Glutamatergic neuron (in vitro differentiated cells): ENCODE data around the gene P2RY11. TPM values are rescaled to one million over a fixed set of nuclear protein-coding genes. Genes with fewer than 3 reads are reported as not detected.

ENCODE experiments used
- DNase-seq: peaks from one replicate; pipeline ENCODE4 v3.0.0; 2022
- H3K27ac Mint-ChIP-seq: one replicate; pipeline ENCODE4 v1.8.0; 2020; ENCODE audit warnings: mild to moderate bottlenecking, mixed read lengths, inconsistent platforms; ENCODE audit not compliant: unreplicated experiment
- H3K27me3 Mint-ChIP-seq: one replicate; pipeline ENCODE4 v1.8.0; 2020; ENCODE audit warnings: mild to moderate bottlenecking, moderate library complexity, mixed read lengths, inconsistent platforms; ENCODE audit not compliant: unreplicated experiment
- H3K36me3 Mint-ChIP-seq: one replicate; pipeline ENCODE4 v1.8.0; 2020; ENCODE audit warnings: mild to moderate bottlenecking, mixed read lengths, inconsistent platforms; ENCODE audit not compliant: unreplicated experiment
- H3K4me1 Mint-ChIP-seq: one replicate; pipeline ENCODE4 v1.8.0; 2020; ENCODE audit warnings: mild to moderate bottlenecking, low read depth, mixed read lengths, inconsistent platforms; ENCODE audit not compliant: unreplicated experiment
- H3K4me3 Mint-ChIP-seq: one replicate; pipeline ENCODE4 v1.8.0; 2020; ENCODE audit warnings: mild to moderate bottlenecking, mixed read lengths, inconsistent platforms; ENCODE audit not compliant: unreplicated experiment
- H3K9me3 Mint-ChIP-seq: one replicate; pipeline ENCODE4 v1.8.0; 2020; ENCODE audit warnings: mild to moderate bottlenecking, moderate library complexity, mixed read lengths, inconsistent platforms; ENCODE audit not compliant: unreplicated experiment
- CTCF ChIP-seq: fragments of 200-600 bp; sonication (generic); IDR thresholded peaks from one replicate; pipeline ENCODE4 v1.5.0; 2021; ENCODE audit not compliant: partially characterized antibody, unreplicated experiment
- total RNA-seq: library from RNA; stranded (reverse); fragmentation: NEBNext Ultra II Directional; extraction: Animal tissue kit (Norgen Biotek cat#: 25700); gene quantifications from one replicate; pipeline ENCODE4 v1.2.1, GENCODE V29; 2021; ENCODE audit not compliant: unreplicated experiment

P2RY11 gene
- total RNA-seq, 1 donor from 2014 or later: 21.6 TPM

GRCh38 chr19:10134040-10134439 is 22.5 kb downstream of the P2RY11 start:
- no peak overlapping the region for H3K27ac Mint-ChIP-seq
- H3K4me1 Mint-ChIP-seq: peaks cover 2% of the 10 kb centered on the region
- H3K27me3 Mint-ChIP-seq: peaks cover 7% of the 10 kb centered on the region
- DNase-seq: no peak
- H3K9me3 Mint-ChIP-seq: peaks cover 4% of the 10 kb centered on the region
- no peak overlapping the region for H3K4me3 Mint-ChIP-seq
- H3K36me3 Mint-ChIP-seq: peaks cover 6% of the 10 kb centered on the region
- TF ChIP-seq CTCF: no peak

- Mint-ChIP-seq H3K4me3 (no peak overlapping the region), H3K27ac (no peak overlapping the region), H3K9me3 (peaks cover 4% of the 10 kb centered on the region), H3K4me1 (peaks cover 3% of the 10 kb centered on the region), H3K27me3 (peaks cover 10% of the 10 kb centered on the region), H3K36me3 (peaks cover 6% of the 10 kb centered on the region)
- DNase-seq: no peak
- TF ChIP-seq CTCF: no peak
These were observed 24.2 kb downstream of the P2RY11 start for GRCh38 chr19:10135551-10136334.

GRCh38 chr19:10136936-10137335 is 25.4 kb downstream of the P2RY11 start:
- Mint-ChIP-seq H3K36me3 (peaks cover 6% of the 10 kb centered on the region), H3K4me3 (no peak overlapping the region), H3K27ac (no peak overlapping the region), H3K4me1 (peaks cover 3% of the 10 kb centered on the region), H3K27me3 (peaks cover 11% of the 10 kb centered on the region), H3K9me3 (peaks cover 4% of the 10 kb centered on the region)
- DNase-seq: no peak
- TF ChIP-seq CTCF: no peak

DNA sequence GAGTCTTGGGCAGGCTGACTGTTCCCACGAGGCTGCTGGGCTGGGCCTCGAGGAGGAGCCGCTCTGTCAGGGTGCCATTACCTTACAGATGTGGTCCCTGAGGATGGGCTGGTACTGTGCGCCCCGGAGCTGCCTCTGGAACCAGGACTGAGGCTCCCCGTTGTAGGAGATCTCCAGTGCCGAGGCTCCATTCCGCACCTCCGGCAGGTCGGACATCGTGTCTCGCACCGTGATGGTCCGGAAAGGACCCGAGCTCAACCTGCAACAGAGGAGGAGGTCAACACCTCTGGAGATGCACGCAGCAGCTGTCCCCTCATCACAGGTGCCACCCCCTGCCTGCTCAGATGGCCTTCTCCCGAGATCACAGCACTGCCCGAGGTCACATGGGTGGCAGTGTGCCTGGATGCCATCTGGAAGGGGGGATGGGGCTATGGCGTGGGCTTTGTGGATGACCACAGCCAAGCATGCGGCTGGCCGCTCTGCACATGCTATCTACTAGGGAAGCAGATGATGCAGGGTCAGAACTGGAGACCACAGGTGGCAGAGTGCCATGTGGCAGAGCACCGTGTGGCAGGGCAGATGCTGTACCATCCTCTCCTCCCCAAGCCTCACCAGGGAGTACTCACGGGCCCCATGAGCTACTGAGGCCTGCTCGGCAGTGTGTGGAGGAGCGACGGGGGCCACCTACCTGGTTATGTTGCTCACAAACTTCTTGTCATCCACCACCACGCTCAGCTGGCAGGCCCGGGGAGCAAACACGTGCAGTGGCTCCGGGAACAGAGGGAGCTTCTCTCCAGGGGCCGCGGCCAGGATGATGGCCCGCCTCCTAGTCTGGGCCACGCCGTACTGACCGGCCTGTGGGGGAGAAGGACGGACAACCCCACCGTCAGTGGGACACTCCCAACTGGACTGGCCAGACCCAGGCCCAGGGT is 26.5 kb downstream of the P2RY11 start:
- TF ChIP-seq CTCF: no peak
- H3K4me3 Mint-ChIP-seq: no peak overlapping the region
- H3K9me3 Mint-ChIP-seq: peaks cover 4% of the 10 kb centered on the region
- H3K4me1 Mint-ChIP-seq: peaks cover 3% of the 10 kb centered on the region
- H3K36me3 Mint-ChIP-seq: peaks cover 2% of the 10 kb centered on the region
- H3K27ac Mint-ChIP-seq: peak overlapping the region; percentile 82
- H3K27me3 Mint-ChIP-seq: peaks cover 11% of the 10 kb centered on the region
- DNase-seq: no peak
